ENCODE results near the gene ASB2.

DNA sequence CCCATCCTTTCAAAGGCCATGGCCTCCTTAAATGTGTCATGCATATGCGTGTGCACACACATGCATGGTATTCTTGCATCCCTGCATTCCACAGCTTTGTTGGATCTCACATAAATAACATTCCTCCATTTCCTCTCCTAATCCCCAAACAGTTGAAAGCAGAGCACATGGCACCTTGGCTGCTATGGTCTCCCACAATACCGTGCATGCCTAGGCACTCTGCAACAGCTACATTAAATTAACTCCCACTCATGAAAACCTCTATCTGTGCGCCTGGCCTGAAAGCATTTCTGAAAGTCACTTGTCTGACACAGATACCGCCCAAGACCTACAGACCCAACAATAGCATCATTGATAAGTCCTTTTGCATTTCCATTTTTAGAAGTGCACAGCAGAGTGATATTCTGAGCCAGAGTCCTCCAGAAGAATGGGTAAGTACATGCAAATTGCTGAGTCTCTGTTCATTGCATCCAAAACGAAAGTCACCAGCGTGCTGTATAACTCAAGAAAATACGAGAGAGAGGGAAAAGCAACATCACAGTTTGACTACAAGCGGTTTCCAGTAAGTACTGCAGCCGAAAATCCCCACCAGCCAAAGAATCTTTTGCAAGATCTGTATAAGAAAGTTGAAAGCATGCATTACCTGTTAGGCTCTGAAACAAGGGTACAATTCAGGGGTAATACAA lies 436 bp downstream of the ASB2 start:
- TF ChIP-seq, protein P1, sequence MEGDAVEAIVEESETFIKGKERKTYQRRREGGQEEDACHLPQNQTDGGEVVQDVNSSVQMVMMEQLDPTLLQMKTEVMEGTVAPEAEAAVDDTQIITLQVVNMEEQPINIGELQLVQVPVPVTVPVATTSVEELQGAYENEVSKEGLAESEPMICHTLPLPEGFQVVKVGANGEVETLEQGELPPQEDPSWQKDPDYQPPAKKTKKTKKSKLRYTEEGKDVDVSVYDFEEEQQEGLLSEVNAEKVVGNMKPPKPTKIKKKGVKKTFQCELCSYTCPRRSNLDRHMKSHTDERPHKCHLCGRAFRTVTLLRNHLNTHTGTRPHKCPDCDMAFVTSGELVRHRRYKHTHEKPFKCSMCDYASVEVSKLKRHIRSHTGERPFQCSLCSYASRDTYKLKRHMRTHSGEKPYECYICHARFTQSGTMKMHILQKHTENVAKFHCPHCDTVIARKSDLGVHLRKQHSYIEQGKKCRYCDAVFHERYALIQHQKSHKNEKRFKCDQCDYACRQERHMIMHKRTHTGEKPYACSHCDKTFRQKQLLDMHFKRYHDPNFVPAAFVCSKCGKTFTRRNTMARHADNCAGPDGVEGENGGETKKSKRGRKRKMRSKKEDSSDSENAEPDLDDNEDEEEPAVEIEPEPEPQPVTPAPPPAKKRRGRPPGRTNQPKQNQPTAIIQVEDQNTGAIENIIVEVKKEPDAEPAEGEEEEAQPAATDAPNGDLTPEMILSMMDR (IDR thresholded peaks at IDR 0.05; ENCODE audit: low read depth, low read length): no peak
- TF ChIP-seq EZH2phosphoT487 (IDR thresholded peaks at IDR 0.05; ENCODE audit: low read depth): no peak
